Immature natural killer cell (primary cell): ENCODE results near the gene FOXD4L6. TPM values are rescaled to one million over a fixed set of nuclear protein-coding genes. Genes with fewer than 3 reads are reported as not detected.
"Not testable (repeated sequence)": the region's sequence is repeated elsewhere in the genome, so short reads cannot be mapped to it uniquely, and the experiment has no call there.

Experiments
- DNase-seq, 3 donors: peaks; one replicate each; pipeline ENCODE4 v3.0.0; 2022; ENCODE audit warnings: mixed read lengths in 1 of 3
- H3K27ac Mint-ChIP-seq, 6 donors: one replicate each; pipeline ENCODE4 v1.8.0; 2020; ENCODE audit warnings: mixed read lengths in 6 of 6, mild to moderate bottlenecking in 5 of 6, inconsistent platforms in 4 of 6, moderate library complexity in 3 of 6
- H3K27me3 Mint-ChIP-seq, 3 donors: one replicate each; pipeline ENCODE4 v1.8.0; 2020 to 2021; ENCODE audit warnings: low read depth in 3 of 3, mild to moderate bottlenecking in 3 of 3, mixed read lengths in 3 of 3, moderate library complexity in 3 of 3, inconsistent platforms in 1 of 3
- H3K36me3 Mint-ChIP-seq, 3 donors: one replicate each; pipeline ENCODE4 v1.8.0; 2020; ENCODE audit warnings: mixed read lengths in 3 of 3, inconsistent platforms in 2 of 3, mild to moderate bottlenecking in 2 of 3
- H3K4me1 Mint-ChIP-seq, 2 donors: one replicate each; pipeline ENCODE4 v1.8.0; 2020; ENCODE audit warnings: inconsistent platforms in 2 of 2, mild to moderate bottlenecking in 2 of 2, mixed read lengths in 2 of 2, moderate library complexity in 1 of 2
- H3K4me3 Mint-ChIP-seq, 5 donors: one replicate each; pipeline ENCODE4 v1.8.0; 2020; ENCODE audit warnings: mild to moderate bottlenecking in 5 of 5, mixed read lengths in 5 of 5, inconsistent platforms in 3 of 5, moderate library complexity in 3 of 5
- H3K9me3 Mint-ChIP-seq, 6 donors: one replicate each; pipeline ENCODE4 v1.8.0; 2020; ENCODE audit warnings: mild to moderate bottlenecking in 6 of 6, mixed read lengths in 6 of 6, inconsistent platforms in 4 of 6, moderate library complexity in 3 of 6
- polyA plus RNA-seq, 3 donors: library from polyadenylated mRNA; unstranded; fragments of 300-500 nt; fragmentation: Illumina TruSeq; gene quantifications; one replicate each; pipeline ENCODE4 v1.2.3, GENCODE V29; 2021

The FOXD4L6 gene
- polyA plus RNA-seq, 3 donors from 2014 or later: not detected

DNA sequence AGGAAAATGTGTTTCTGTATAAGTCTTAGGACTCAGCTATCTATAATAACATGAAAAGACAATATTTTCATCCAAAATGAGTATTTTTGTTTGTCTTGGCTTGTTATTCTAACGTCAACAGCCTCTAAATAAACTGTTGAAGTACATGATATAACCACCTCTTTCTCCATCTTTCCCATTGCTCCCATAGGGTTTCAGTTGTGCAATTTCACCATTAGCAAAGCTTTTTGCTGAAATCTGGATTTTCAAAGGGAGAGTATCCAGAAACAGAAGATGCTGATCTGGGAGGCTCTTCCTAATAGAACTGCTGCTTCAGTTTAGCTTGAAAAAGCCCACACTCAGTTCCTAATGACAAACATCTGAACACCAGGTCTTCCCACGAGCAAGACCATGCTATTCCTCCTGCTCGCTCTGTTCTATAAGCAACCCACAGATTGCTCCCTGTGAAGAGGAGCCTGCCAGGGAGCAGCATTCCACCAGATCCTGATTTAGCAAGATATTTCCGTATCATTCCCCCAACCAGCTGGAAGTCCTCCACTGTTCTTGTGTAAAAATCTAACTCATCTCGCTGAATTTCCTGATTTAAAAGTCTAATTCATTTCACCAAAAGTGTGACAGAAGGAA is 41.2 kb downstream of the FOXD4L6 start:
- not testable (repeated sequence) for H3K4me3 Mint-ChIP-seq, DNase-seq, H3K27ac Mint-ChIP-seq, H3K36me3 Mint-ChIP-seq, H3K9me3 Mint-ChIP-seq, H3K27me3 Mint-ChIP-seq, H3K4me1 Mint-ChIP-seq

DNA sequence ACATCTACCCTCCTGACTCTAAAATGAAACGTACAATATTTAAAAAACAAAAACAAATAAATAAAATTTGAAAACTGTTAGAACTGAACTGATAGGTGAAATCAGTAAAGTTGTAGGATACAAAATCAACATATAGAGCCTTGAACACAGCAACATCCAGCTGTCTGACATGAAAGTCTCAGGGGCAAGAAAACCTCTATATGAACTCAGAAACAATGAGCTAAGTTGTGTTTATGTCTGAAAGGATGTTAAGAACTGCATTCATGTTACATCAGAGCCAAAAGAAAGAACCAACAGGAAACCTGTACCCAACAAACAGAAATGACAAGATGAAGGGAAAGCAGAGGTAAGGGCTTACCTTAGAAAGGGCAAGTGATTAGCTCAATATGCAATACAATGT is 41.8 kb downstream of the FOXD4L6 start:
- not testable (repeated sequence) for H3K27me3 Mint-ChIP-seq, H3K9me3 Mint-ChIP-seq, H3K27ac Mint-ChIP-seq, H3K4me1 Mint-ChIP-seq, DNase-seq, H3K36me3 Mint-ChIP-seq, H3K4me3 Mint-ChIP-seq

DNA sequence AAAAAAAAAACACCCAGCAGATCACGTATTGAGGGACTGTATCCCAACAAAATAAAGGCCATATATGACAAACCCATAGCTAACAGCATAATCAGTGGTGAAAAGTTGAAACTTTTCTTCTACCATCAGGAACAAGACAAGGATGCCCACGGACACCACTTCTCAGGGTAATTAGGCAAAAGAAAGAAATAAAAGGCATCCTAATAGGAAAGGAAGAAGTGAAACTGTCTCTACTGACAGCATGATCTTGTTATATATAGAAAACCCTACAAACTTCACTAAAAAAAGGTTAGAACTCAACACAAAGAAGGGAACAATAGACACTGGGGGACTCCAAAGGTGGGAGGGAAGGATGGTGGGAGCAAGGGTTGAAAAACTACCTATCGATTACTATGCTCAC is 42.3 kb downstream of the FOXD4L6 start:
- not testable (repeated sequence) for H3K27ac Mint-ChIP-seq, H3K36me3 Mint-ChIP-seq, H3K9me3 Mint-ChIP-seq, H3K27me3 Mint-ChIP-seq, H3K4me1 Mint-ChIP-seq, H3K4me3 Mint-ChIP-seq, DNase-seq

- DNase-seq, H3K9me3 Mint-ChIP-seq, H3K4me1 Mint-ChIP-seq, H3K27me3 Mint-ChIP-seq, H3K4me3 Mint-ChIP-seq, H3K36me3 Mint-ChIP-seq, H3K27ac Mint-ChIP-seq: not testable (repeated sequence)
Measured at GRCh38 chr9:41082358-41082757, 46.1 kb downstream of the FOXD4L6 start.

GRCh38 chr9:41079464-41079863 is 49.0 kb downstream of the FOXD4L6 start:
- DNase-seq, H3K36me3 Mint-ChIP-seq, H3K4me3 Mint-ChIP-seq, H3K27ac Mint-ChIP-seq, H3K9me3 Mint-ChIP-seq, H3K27me3 Mint-ChIP-seq: not testable (repeated sequence)
- peaks cover 7 to 11% of the 10 kb centered on the region in 2 donors for H3K4me1 Mint-ChIP-seq

GRCh38 chr9:41077586-41077985 is 50.9 kb downstream of the FOXD4L6 start:
- DNase-seq: not testable (repeated sequence)
- H3K27me3 Mint-ChIP-seq: peaks cover 3 to 13% (median 10%) of the 10 kb centered on the region in 3 donors
- peaks cover 13 to 18% of the 10 kb centered on the region in 2 donors for H3K4me1 Mint-ChIP-seq

More at GRCh38 chr9:41077586-41077985, 50.9 kb downstream of the FOXD4L6 start:
- H3K36me3 Mint-ChIP-seq, H3K4me3 Mint-ChIP-seq, H3K27ac Mint-ChIP-seq, H3K9me3 Mint-ChIP-seq: not testable (repeated sequence)

Other genes with a start within 250 kb of the FOXD4L6 start
- 1 to 10 TPM in 2 of 3 donors, under 1 TPM in 1; 0.86 to 7.3 (median 1.4) TPM for gene ZNG1F, start 60.6 kb upstream of the FOXD4L6 start, polyA plus RNA-seq